Stimulated activated naive CD8-positive, alpha-beta T cell treated with anti-CD3 and anti-CD28 coated beads, Interleukin-15, Interleukin-2, amounts not matched to agents 100 ng/mL and 50 ng/mL, for 24 hours (primary cell): Measurements from ENCODE around the gene ATXN7L1.

Experiments
- H3K27ac Mint-ChIP-seq: one replicate; pipeline ENCODE4 v1.8.0; 2021; ENCODE audit warnings: mild to moderate bottlenecking, mixed read lengths
- H3K27me3 Mint-ChIP-seq: one replicate; pipeline ENCODE4 v1.8.0; 2021; ENCODE audit warnings: mixed read lengths
- H3K36me3 Mint-ChIP-seq: one replicate; pipeline ENCODE4 v1.8.0; 2021; ENCODE audit warnings: low read depth, mixed read lengths
- H3K4me1 Mint-ChIP-seq: one replicate; pipeline ENCODE4 v1.8.0; 2021; ENCODE audit warnings: low read depth, mixed read lengths
- H3K4me3 Mint-ChIP-seq: one replicate; pipeline ENCODE4 v1.8.0; 2021; ENCODE audit warnings: mild to moderate bottlenecking, mixed read lengths
- H3K9me3 Mint-ChIP-seq: one replicate; pipeline ENCODE4 v1.8.0; 2021; ENCODE audit warnings: mixed read lengths

ATXN7L1 gene

GRCh38 chr7:105594034-105594433 is 282.4 kb downstream of the ATXN7L1 start:
- Mint-ChIP-seq H3K4me3 (no peak overlapping the region), H3K27me3 (peaks cover 8% of the 10 kb centered on the region), H3K27ac (no peak overlapping the region), H3K36me3 (no peaks in the 10 kb centered on the region), H3K4me1 (peaks cover 3% of the 10 kb centered on the region), H3K9me3 (no peaks in the 10 kb centered on the region)

- peaks cover 1% of the 10 kb centered on the region for H3K27me3 Mint-ChIP-seq
- H3K9me3 Mint-ChIP-seq = no peaks in the 10 kb centered on the region
- H3K36me3 Mint-ChIP-seq = no peaks in the 10 kb centered on the region
- peaks cover 10% of the 10 kb centered on the region for H3K4me1 Mint-ChIP-seq
- no peak overlapping the region for H3K4me3 Mint-ChIP-seq
- no peak overlapping the region for H3K27ac Mint-ChIP-seq
Measured at GRCh38 chr7:105591522-105591921, 284.9 kb downstream of the ATXN7L1 start.

GRCh38 chr7:105590793-105591192 is 285.6 kb downstream of the ATXN7L1 start:
- no peak overlapping the region for H3K4me3 Mint-ChIP-seq
- H3K27ac Mint-ChIP-seq = no peak overlapping the region
- H3K4me1 Mint-ChIP-seq = peaks cover 10% of the 10 kb centered on the region
- H3K27me3 Mint-ChIP-seq = no peaks in the 10 kb centered on the region
- no peaks in the 10 kb centered on the region for H3K36me3 Mint-ChIP-seq
- H3K9me3 Mint-ChIP-seq = no peaks in the 10 kb centered on the region

GRCh38 chr7:105589356-105590077 is 286.9 kb downstream of the ATXN7L1 start:
- H3K36me3 Mint-ChIP-seq = no peaks in the 10 kb centered on the region

GRCh38 chr7:105587909-105588635 is 288.3 kb downstream of the ATXN7L1 start:
- H3K36me3 Mint-ChIP-seq = no peaks in the 10 kb centered on the region
- H3K27ac Mint-ChIP-seq = no peak overlapping the region
- H3K27me3 Mint-ChIP-seq = no peaks in the 10 kb centered on the region
- H3K4me1 Mint-ChIP-seq = peaks cover 10% of the 10 kb centered on the region
- no peak overlapping the region for H3K4me3 Mint-ChIP-seq
- peaks cover 4% of the 10 kb centered on the region for H3K9me3 Mint-ChIP-seq

More at GRCh38 chr7:105589356-105590077, 286.9 kb downstream of the ATXN7L1 start:
- no peaks in the 10 kb centered on the region for H3K9me3 Mint-ChIP-seq
- H3K27me3 Mint-ChIP-seq = no peaks in the 10 kb centered on the region
- no peak overlapping the region for H3K4me3 Mint-ChIP-seq
- H3K27ac Mint-ChIP-seq = no peak overlapping the region
- H3K4me1 Mint-ChIP-seq = peaks cover 10% of the 10 kb centered on the region

GRCh38 chr7:105585850-105586500 is 290.4 kb downstream of the ATXN7L1 start:
- Mint-ChIP-seq H3K9me3 (peaks cover 4% of the 10 kb centered on the region), H3K27ac (no peak overlapping the region), H3K27me3 (peaks cover 8% of the 10 kb centered on the region), H3K36me3 (no peaks in the 10 kb centered on the region), H3K4me3 (no peak overlapping the region), H3K4me1 (peaks cover 16% of the 10 kb centered on the region)

- H3K27me3 Mint-ChIP-seq = peaks cover 8% of the 10 kb centered on the region
- no peak overlapping the region for H3K27ac Mint-ChIP-seq
- H3K4me1 Mint-ChIP-seq = peaks cover 17% of the 10 kb centered on the region
- H3K4me3 Mint-ChIP-seq = no peak overlapping the region
- H3K9me3 Mint-ChIP-seq = peaks cover 4% of the 10 kb centered on the region
- no peaks in the 10 kb centered on the region for H3K36me3 Mint-ChIP-seq
Measured at GRCh38 chr7:105584165-105584564, 292.2 kb downstream of the ATXN7L1 start.

GRCh38 chr7:105583061-105583460 is 293.3 kb downstream of the ATXN7L1 start:
- Mint-ChIP-seq H3K4me3 (no peak overlapping the region), H3K27ac (no peak overlapping the region), H3K4me1 (peaks cover 12% of the 10 kb centered on the region), H3K27me3 (peaks cover 8% of the 10 kb centered on the region), H3K36me3 (no peaks in the 10 kb centered on the region), H3K9me3 (peaks cover 4% of the 10 kb centered on the region)

- Mint-ChIP-seq H3K27ac (peak within 1 kb of the TSS; percentile 43), H3K4me1 (peaks cover 10% of the 10 kb centered on the region), H3K9me3 (peaks cover 4% of the 10 kb centered on the region), H3K27me3 (peaks cover 8% of the 10 kb centered on the region), H3K36me3 (no peaks in the 10 kb centered on the region), H3K4me3 (peak within 1 kb of the TSS; percentile 78)
Measured at GRCh38 chr7:105581066-105581811, 295.2 kb downstream of the ATXN7L1 start, which contains the start of gene EFCAB10. Gene EFCAB10, minus strand, starts transcription at chr7:105581493. Its CDS starts 30 bp downstream, at chr7:105581463.

GRCh38 chr7:105580022-105580740 is 296.2 kb downstream of the ATXN7L1 start:
- H3K4me3 Mint-ChIP-seq = no peak overlapping the region
- no peak overlapping the region for H3K27ac Mint-ChIP-seq
- peaks cover 8% of the 10 kb centered on the region for H3K27me3 Mint-ChIP-seq
- H3K4me1 Mint-ChIP-seq = peaks cover 10% of the 10 kb centered on the region
- H3K36me3 Mint-ChIP-seq = no peaks in the 10 kb centered on the region
- H3K9me3 Mint-ChIP-seq = peaks cover 4% of the 10 kb centered on the region

- H3K27me3 Mint-ChIP-seq = peaks cover 8% of the 10 kb centered on the region
- H3K9me3 Mint-ChIP-seq = no peaks in the 10 kb centered on the region
- peaks cover 10% of the 10 kb centered on the region for H3K4me1 Mint-ChIP-seq
- H3K4me3 Mint-ChIP-seq = no peak overlapping the region
- H3K36me3 Mint-ChIP-seq = no peaks in the 10 kb centered on the region
- no peak overlapping the region for H3K27ac Mint-ChIP-seq
Measured at GRCh38 chr7:105578496-105578895, 297.9 kb downstream of the ATXN7L1 start.

- Mint-ChIP-seq H3K27me3 (peaks cover 6% of the 10 kb centered on the region), H3K9me3 (no peaks in the 10 kb centered on the region), H3K36me3 (no peaks in the 10 kb centered on the region), H3K4me1 (peaks cover 10% of the 10 kb centered on the region), H3K4me3 (no peak overlapping the region), H3K27ac (no peak overlapping the region)
Measured at GRCh38 chr7:105577251-105577650, 299.1 kb downstream of the ATXN7L1 start.

- Mint-ChIP-seq H3K27ac (no peak overlapping the region), H3K4me3 (no peak overlapping the region), H3K27me3 (no peaks in the 10 kb centered on the region), H3K9me3 (no peaks in the 10 kb centered on the region), H3K36me3 (peaks cover 14% of the 10 kb centered on the region), H3K4me1 (no peaks in the 10 kb centered on the region)
Measured at GRCh38 chr7:105571891-105572290, 304.5 kb downstream of the ATXN7L1 start.

GRCh38 chr7:105567821-105568220 is 308.6 kb downstream of the ATXN7L1 start:
- Mint-ChIP-seq H3K4me1 (no peaks in the 10 kb centered on the region), H3K36me3 (peaks cover 37% of the 10 kb centered on the region), H3K27me3 (no peaks in the 10 kb centered on the region), H3K4me3 (no peak overlapping the region), H3K27ac (peak overlapping the region; percentile 49), H3K9me3 (no peaks in the 10 kb centered on the region)
